Heart left ventricle (tissue), 13 donors: ENCODE data around the gene SPTBN1.

ENCODE experiments used
- CTCF ChIP-seq, 12 donors: fragments of 200-600 bp; sonication (generic) in 4 of 12; IDR thresholded peaks; one replicate each; pipeline versions ENCODE4 v1.5.0 to v1.8.0; 2018 to 2022; ENCODE audit warnings: antibody characterized with exemption in 12 of 12, mild to moderate bottlenecking in 5 of 12
- POLR2A ChIP-seq, 2 donors: fragments of 450-650 bp; IDR thresholded peaks; one replicate each; pipeline ENCODE4 v1.6.1; 2017; ENCODE audit warnings: antibody characterized with exemption in 2 of 2, mild to moderate bottlenecking in 2 of 2, moderate library complexity in 2 of 2
- donor health status: ischemic (EF 13 %, LVEDD 7.1; RV severe dilation, severe dysfunction).
- donor health status: DM: no; HTN: yes; CAD: no.
- donor health status: DM: no; HTN: no; CAD: no.
- donor health status: ischemic (EF 25% LVEDD 6.9; RV normal size, moderate dysfunction).
- donor health status: ischemic (EF 25% LVEDD 5.7; RV mildly dilated, moderate dysfunction).
- donor health status: ischemic (EF 35%, LVEDD 5.7; RV mildly dilated, moderate dysfunction).
- donor health status: nonischemic (EF 11% LVEDD 7.7; RV severe dilation, severe dysfunction).
- donor health status: DM: yes; HTN: yes; CAD: no.
- donor health status: PGD.
- donor health status: ischemic (EF 29% LVEDD 5.4; RV normal size, mild dysfunction).
- donor health status: nonischemic (EF 23%, LVEDD 6.1; RV moderate dilation, normal function).

DNA sequence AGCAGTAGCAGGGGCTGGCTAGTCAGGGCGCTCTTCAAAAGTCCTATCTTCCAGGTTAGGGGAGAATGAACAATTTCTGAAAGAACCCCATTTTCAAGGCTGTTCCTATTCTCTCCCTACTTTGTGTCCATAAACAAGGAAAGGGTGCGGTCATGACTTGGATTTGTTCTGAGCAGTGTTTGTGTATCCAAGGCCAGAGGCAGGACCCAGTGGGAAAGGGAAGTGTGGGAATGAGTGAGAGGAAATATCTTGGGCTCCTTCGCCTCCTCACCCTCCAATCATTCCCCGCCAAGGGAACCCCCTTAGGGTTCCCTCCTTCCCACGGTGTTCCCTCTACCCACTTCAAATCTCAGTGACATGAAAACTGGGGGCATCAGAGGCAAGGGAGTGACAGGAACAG is 25.5 kb upstream of the SPTBN1 start:
- TF ChIP-seq CTCF (IDR thresholded peaks at IDR 0.05) (no peak), POLR2A (IDR thresholded peaks at IDR 0.05) (no peak)
